Measurements from ENCODE around the gene WLS.

Gene WLS

DNA sequence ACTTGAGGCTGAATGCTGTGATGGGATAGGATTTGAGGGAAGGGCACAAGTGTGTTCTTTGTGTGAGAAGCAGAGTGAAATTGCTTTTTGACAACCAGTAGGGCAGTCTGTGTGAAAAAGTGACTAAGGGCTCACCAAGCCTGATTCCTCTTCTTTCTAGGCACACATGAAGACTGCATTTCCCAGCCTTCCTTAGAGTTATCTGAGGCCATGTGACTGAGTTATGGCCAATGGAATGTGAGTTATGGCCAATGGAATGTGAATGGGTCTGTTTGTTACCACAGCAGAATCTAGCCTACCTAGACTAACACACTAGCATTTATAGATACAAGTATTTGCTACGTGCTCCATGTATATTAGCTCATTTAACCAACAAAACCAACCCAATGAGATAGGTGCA is 146.6 kb downstream of the WLS start:
- Histone ChIP-seq H4K20me1 (ENCODE audit: insufficient read depth, low read length) (no peaks in the 10 kb centered on the region), H3K79me2 (ENCODE audit: low read length) (no peaks in the 10 kb centered on the region), H3K9me3 (replicated peaks; ENCODE audit: insufficient read depth, low read length) (no peaks in the 10 kb centered on the region), H3F3A (ENCODE audit: insufficient read depth, low read length) (no peaks in the 10 kb centered on the region), H3K27me3 (replicated peaks; ENCODE audit: insufficient read depth, low read length) (no peaks in the 10 kb centered on the region), H3K4me3 (ENCODE audit: low read length) (no peak overlapping the region), H3K36me3 (replicated peaks; ENCODE audit: insufficient read depth, low read length) (no peaks in the 10 kb centered on the region), H3K9ac (ENCODE audit: low read length) (no peak overlapping the region), H3K4me2 (ENCODE audit: low read depth, low read length) (no peak overlapping the region), H3K9me2 (replicated peaks; ENCODE audit: insufficient read depth, low read length) (no peaks in the 10 kb centered on the region), H3K27ac (ENCODE audit: low read length) (no peak overlapping the region), H2AFZ (ENCODE audit: low read length) (no peak overlapping the region), H3K4me1 (ENCODE audit: low read length) (no peaks in the 10 kb centered on the region)
- DNase-seq: no peak
- TF ChIP-seq, protein P1, sequence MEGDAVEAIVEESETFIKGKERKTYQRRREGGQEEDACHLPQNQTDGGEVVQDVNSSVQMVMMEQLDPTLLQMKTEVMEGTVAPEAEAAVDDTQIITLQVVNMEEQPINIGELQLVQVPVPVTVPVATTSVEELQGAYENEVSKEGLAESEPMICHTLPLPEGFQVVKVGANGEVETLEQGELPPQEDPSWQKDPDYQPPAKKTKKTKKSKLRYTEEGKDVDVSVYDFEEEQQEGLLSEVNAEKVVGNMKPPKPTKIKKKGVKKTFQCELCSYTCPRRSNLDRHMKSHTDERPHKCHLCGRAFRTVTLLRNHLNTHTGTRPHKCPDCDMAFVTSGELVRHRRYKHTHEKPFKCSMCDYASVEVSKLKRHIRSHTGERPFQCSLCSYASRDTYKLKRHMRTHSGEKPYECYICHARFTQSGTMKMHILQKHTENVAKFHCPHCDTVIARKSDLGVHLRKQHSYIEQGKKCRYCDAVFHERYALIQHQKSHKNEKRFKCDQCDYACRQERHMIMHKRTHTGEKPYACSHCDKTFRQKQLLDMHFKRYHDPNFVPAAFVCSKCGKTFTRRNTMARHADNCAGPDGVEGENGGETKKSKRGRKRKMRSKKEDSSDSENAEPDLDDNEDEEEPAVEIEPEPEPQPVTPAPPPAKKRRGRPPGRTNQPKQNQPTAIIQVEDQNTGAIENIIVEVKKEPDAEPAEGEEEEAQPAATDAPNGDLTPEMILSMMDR (IDR thresholded peaks at IDR 0.05; ENCODE audit: low read length): no peak
- TF ChIP-seq EZH2 (optimal IDR thresholded peaks at IDR 0.05; ENCODE audit: low read depth, low read length): no peak
- TF ChIP-seq EZH2phosphoT487 (IDR thresholded peaks at IDR 0.05; ENCODE audit: low read length): no peak

GRCh38 chr1:68083686-68084085 is 148.6 kb downstream of the WLS start:
- TF ChIP-seq, protein P1 (IDR thresholded peaks at IDR 0.05; ENCODE audit: low read length): no peak
- TF ChIP-seq EZH2 (optimal IDR thresholded peaks at IDR 0.05; ENCODE audit: low read depth, low read length) (no peak), EZH2phosphoT487 (IDR thresholded peaks at IDR 0.05; ENCODE audit: low read length) (no peak)
- Histone ChIP-seq H3K27me3 (replicated peaks; ENCODE audit: insufficient read depth, low read length) (no peaks in the 10 kb centered on the region), H3K4me2 (ENCODE audit: low read depth, low read length) (no peak overlapping the region), H3K27ac (ENCODE audit: low read length) (no peak overlapping the region), H3K79me2 (ENCODE audit: low read length) (no peaks in the 10 kb centered on the region), H2AFZ (ENCODE audit: low read length) (no peak overlapping the region), H3K9me2 (replicated peaks; ENCODE audit: insufficient read depth, low read length) (no peaks in the 10 kb centered on the region), H4K20me1 (ENCODE audit: insufficient read depth, low read length) (no peaks in the 10 kb centered on the region), H3F3A (ENCODE audit: insufficient read depth, low read length) (no peaks in the 10 kb centered on the region), H3K4me3 (ENCODE audit: low read length) (no peak overlapping the region), H3K9me3 (replicated peaks; ENCODE audit: insufficient read depth, low read length) (no peaks in the 10 kb centered on the region), H3K9ac (ENCODE audit: low read length) (no peak overlapping the region), H3K4me1 (ENCODE audit: low read length) (no peaks in the 10 kb centered on the region), H3K36me3 (replicated peaks; ENCODE audit: insufficient read depth, low read length) (no peaks in the 10 kb centered on the region)
- no peak for DNase-seq

DNA sequence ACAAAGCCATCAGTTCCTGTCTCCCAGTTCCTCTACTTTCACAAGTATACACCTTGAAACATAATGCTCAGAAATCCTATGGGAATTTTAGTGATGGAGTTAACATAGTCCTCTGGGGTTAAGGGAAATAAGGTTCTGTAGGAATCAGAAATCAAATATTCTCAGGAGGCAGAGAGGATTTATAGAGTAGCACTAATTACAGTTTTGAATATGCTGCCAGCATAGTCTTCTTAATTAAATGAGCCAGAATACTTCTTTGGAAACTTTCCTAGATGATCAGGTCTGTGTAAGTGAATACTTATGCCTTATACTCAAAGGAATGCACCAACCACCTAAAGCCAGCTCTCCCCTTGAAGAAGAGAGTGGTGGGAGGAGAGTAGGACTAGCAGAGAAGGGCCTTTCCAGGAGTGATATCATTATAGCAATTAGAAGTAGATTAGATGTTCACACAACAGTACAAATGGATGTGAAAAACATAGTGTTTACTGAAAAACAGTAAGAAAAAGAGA is 150.5 kb downstream of the WLS start:
- TF ChIP-seq, protein P1 (IDR thresholded peaks at IDR 0.05; ENCODE audit: low read length): no peak
- TF ChIP-seq EZH2 (optimal IDR thresholded peaks at IDR 0.05; ENCODE audit: low read depth, low read length) (no peak), EZH2phosphoT487 (IDR thresholded peaks at IDR 0.05; ENCODE audit: low read length) (no peak)
- no peaks in the 10 kb centered on the region for H3K9me2 ChIP-seq (replicated peaks; ENCODE audit: insufficient read depth, low read length)
- no peak for DNase-seq

More for the DNA sequence above, 150.5 kb downstream of the WLS start:
- no peaks in the 10 kb centered on the region for H3K4me1 ChIP-seq (ENCODE audit: low read length)
- H3K4me3 ChIP-seq (ENCODE audit: low read length): no peak overlapping the region
- H3K9me3 ChIP-seq (replicated peaks; ENCODE audit: insufficient read depth, low read length): no peaks in the 10 kb centered on the region
- no peaks in the 10 kb centered on the region for H4K20me1 ChIP-seq (ENCODE audit: insufficient read depth, low read length)
- H3K79me2 ChIP-seq (ENCODE audit: low read length): no peaks in the 10 kb centered on the region
- no peaks in the 10 kb centered on the region for H3F3A ChIP-seq (ENCODE audit: insufficient read depth, low read length)
- no peaks in the 10 kb centered on the region for H3K36me3 ChIP-seq (replicated peaks; ENCODE audit: insufficient read depth, low read length)
- H3K4me2 ChIP-seq (ENCODE audit: low read depth, low read length): no peak overlapping the region
- H3K9ac ChIP-seq (ENCODE audit: low read length): no peak overlapping the region
- H2AFZ ChIP-seq (ENCODE audit: low read length): no peak overlapping the region
- no peak overlapping the region for H3K27ac ChIP-seq (ENCODE audit: low read length)
- no peaks in the 10 kb centered on the region for H3K27me3 ChIP-seq (replicated peaks; ENCODE audit: insufficient read depth, low read length)
